Gastrocnemius medialis (tissue), 4 donors: ENCODE data around the gene TNFRSF18.

ENCODE experiments used
- POLR2A ChIP-seq, 2 donors: fragments of 450-650 bp; IDR thresholded peaks; one replicate each; pipeline ENCODE4 v1.6.1; 2017; ENCODE audit warnings: antibody characterized with exemption in 2 of 2, mild to moderate bottlenecking in 2 of 2, moderate library complexity in 2 of 2
- TF ChIP-seq, protein P1 (sequence below), 5 experiments: fragments of 450-650 bp in 3 of 5; fragments of 200-600 bp in 2 of 5; sonication (generic) in 2 of 5; IDR thresholded peaks in 4 of 5; conservative IDR thresholded peaks in 1 of 5; 1 replicate in 4 of 5; 2 replicates in 1 of 5; pipeline ENCODE4 v1.5.1; 2016 to 2019; ENCODE audit warnings: antibody characterized with exemption in 5 of 5, mild to moderate bottlenecking in 3 of 5, moderate library complexity in 3 of 5

DNA sequence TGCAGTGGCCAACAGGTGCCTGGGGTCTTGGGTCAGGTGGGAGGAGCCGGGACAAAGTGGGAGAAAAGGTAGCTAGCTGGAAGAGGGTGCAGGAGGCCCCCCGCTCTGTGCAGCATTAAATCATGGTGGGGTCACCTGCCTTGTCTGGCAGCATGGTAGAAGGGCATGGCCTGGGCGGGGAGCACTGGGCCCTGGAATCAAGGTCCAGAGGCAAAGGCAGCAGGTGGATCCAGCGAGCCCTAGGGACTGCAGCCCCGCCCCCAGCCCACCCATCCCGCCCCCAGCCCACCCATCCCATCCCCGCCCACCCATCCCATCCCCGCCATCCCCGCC, 49.4 kb downstream of the TNFRSF18 start:
- TF ChIP-seq, protein P1, sequence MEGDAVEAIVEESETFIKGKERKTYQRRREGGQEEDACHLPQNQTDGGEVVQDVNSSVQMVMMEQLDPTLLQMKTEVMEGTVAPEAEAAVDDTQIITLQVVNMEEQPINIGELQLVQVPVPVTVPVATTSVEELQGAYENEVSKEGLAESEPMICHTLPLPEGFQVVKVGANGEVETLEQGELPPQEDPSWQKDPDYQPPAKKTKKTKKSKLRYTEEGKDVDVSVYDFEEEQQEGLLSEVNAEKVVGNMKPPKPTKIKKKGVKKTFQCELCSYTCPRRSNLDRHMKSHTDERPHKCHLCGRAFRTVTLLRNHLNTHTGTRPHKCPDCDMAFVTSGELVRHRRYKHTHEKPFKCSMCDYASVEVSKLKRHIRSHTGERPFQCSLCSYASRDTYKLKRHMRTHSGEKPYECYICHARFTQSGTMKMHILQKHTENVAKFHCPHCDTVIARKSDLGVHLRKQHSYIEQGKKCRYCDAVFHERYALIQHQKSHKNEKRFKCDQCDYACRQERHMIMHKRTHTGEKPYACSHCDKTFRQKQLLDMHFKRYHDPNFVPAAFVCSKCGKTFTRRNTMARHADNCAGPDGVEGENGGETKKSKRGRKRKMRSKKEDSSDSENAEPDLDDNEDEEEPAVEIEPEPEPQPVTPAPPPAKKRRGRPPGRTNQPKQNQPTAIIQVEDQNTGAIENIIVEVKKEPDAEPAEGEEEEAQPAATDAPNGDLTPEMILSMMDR (IDR thresholded peaks at IDR 0.05 in 4 of 5, conservative IDR thresholded peaks at IDR 0.05 in 1 of 5) = no peak
- no peak for TF ChIP-seq POLR2A (IDR thresholded peaks at IDR 0.05)
